BLaER1 (cell line): ENCODE data around the gene PDIA2.

Source experiments
- H3K27ac ChIP-seq: shearing (Covaris generic); formaldehyde crosslinking; 2 replicates; pipeline ENCODE4 v1.8.1; 2022
- H3K27me3 ChIP-seq: shearing (Covaris generic); formaldehyde crosslinking; 2 replicates; pipeline ENCODE4 v1.8.1; 2022
- H3K36me3 ChIP-seq: shearing (Covaris generic); formaldehyde crosslinking; 2 replicates; pipeline ENCODE4 v1.8.1; 2022
- H3K4me1 ChIP-seq: shearing (Covaris generic); formaldehyde crosslinking; 2 replicates; pipeline ENCODE4 v1.8.1; 2022
- H3K4me2 ChIP-seq: shearing (Covaris generic); formaldehyde crosslinking; 2 replicates; pipeline ENCODE4 v1.8.1; 2022
- H3K4me3 ChIP-seq: shearing (Covaris generic); formaldehyde crosslinking; 2 replicates; pipeline ENCODE4 v1.8.1; 2022
- H3K9ac ChIP-seq: shearing (Covaris generic); formaldehyde crosslinking; 2 replicates; pipeline ENCODE4 v1.8.1; 2022
- H3K9me3 ChIP-seq: shearing (Covaris generic); formaldehyde crosslinking; 2 replicates; pipeline ENCODE4 v1.8.1; 2022
- H4K20me1 ChIP-seq: shearing (Covaris generic); formaldehyde crosslinking; 2 replicates; pipeline ENCODE4 v1.8.1; 2022
- Cebpa-rat ChIP-seq: shearing (Covaris generic); IDR thresholded peaks from 2 replicates; pipeline ENCODE4 v1.8.1; 2022

The PDIA2 gene

DNA sequence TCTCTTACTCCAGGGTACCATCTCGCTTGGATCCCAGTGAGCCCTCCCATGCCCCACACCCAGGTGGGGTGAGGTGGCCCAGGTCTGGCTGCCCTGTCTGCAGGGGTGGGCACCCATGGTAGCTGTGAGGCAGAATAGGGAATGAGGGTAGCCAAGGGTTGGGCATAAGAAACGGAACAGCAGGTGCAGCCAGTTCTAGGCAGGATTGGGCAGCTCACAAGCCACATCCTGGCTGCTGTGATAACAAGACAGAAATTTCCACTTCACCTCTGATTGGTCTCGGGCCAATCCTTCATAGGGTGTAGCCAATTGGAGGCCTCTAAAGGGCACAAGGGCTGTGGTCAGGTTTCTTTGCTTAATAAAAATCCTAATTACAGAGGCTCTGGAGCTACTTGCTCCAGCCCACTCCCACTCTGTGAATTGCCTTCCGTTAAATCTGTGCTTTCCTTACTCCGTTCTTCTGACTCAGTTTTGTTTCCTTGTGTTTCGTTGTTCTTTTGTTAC lies 4.0 kb upstream of the PDIA2 start:
- H3K27me3 ChIP-seq, result peaks cover 87% of the 10 kb centered on the region
- H3K4me3 ChIP-seq, result no peak overlapping the region

DNA sequence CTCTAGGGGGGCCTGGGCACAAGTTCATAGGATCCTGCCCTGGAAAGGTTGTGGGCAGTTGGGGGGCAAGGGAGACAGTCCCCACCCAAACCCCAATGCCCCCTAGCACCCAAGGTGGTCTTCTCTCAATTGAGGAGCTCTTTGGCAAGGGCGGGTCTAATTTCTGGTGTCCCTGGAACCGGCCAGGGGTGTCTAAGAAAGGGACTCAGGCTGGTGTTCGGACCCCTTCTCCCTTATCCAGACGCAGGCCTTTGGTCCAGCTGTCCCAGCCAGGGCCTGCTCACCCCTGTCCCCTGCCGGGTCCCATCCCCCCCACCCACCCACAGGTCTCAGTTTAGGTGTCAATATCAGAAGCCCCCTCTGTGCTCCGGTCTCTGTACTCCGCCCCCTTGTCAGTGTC lies 3.4 kb upstream of the PDIA2 start:
- H4K20me1 ChIP-seq, result peaks cover 8% of the 10 kb centered on the region; the same call in 1 of the 2 replicates
- H3K4me2 ChIP-seq, result peak overlapping the region; percentile 41
- H3K9me3 ChIP-seq, result no peaks in the 10 kb centered on the region
- H3K27me3 ChIP-seq, result peaks cover 81% of the 10 kb centered on the region
- no peak for TF ChIP-seq Cebpa-rat
- H3K27ac ChIP-seq, result no peak overlapping the region
- H3K4me1 ChIP-seq, result peaks cover 33% of the 10 kb centered on the region
- H3K9ac ChIP-seq, result no peak overlapping the region
- no peaks in the 10 kb centered on the region for H3K36me3 ChIP-seq
- H3K4me3 ChIP-seq, result no peak overlapping the region

More for the DNA sequence above, 4.0 kb upstream of the PDIA2 start:
- Histone ChIP-seq H3K4me1 (peaks cover 27% of the 10 kb centered on the region), H3K9me3 (no peaks in the 10 kb centered on the region), H3K9ac (no peak overlapping the region), H3K36me3 (no peaks in the 10 kb centered on the region), H4K20me1 (peaks cover 8% of the 10 kb centered on the region; the same call in 1 of the 2 replicates), H3K4me2 (peak overlapping the region; percentile 41), H3K27ac (no peak overlapping the region)
- TF ChIP-seq Cebpa-rat, result no peak

GRCh38 chr16:280005-280460 lies 2.9 kb upstream of the PDIA2 start:
- no peak overlapping the region for H3K27ac ChIP-seq
- peaks cover 76% of the 10 kb centered on the region for H3K27me3 ChIP-seq
- H3K4me1 ChIP-seq, result peaks cover 36% of the 10 kb centered on the region
- no peak overlapping the region for H3K4me3 ChIP-seq
- H4K20me1 ChIP-seq, result peaks cover 8% of the 10 kb centered on the region; the same call in 1 of the 2 replicates
- no peak for TF ChIP-seq Cebpa-rat
- H3K4me2 ChIP-seq, result peak overlapping the region; percentile 12; the same call in 1 of the 2 replicates
- H3K36me3 ChIP-seq, result no peaks in the 10 kb centered on the region
- no peak overlapping the region for H3K9ac ChIP-seq
- no peaks in the 10 kb centered on the region for H3K9me3 ChIP-seq

- Histone ChIP-seq H3K27me3 (peaks cover 70% of the 10 kb centered on the region), H3K4me1 (peaks cover 37% of the 10 kb centered on the region), H3K27ac (no peak within 1 kb of the TSS), H4K20me1 (peaks cover 8% of the 10 kb centered on the region; the same call in 1 of the 2 replicates), H3K4me2 (peak within 1 kb of the TSS; percentile 41), H3K4me3 (no peak within 1 kb of the TSS), H3K9me3 (no peaks in the 10 kb centered on the region), H3K36me3 (no peaks in the 10 kb centered on the region), H3K9ac (no peak within 1 kb of the TSS)
- no peak for TF ChIP-seq Cebpa-rat
Measured at GRCh38 chr16:280552-280951, 2.4 kb upstream of the PDIA2 start, which contains the start of gene ARHGDIG. TSS of gene ARHGDIG (plus strand) at chr16:280591. CDS start at chr16:280681, 90 bp downstream.

DNA sequence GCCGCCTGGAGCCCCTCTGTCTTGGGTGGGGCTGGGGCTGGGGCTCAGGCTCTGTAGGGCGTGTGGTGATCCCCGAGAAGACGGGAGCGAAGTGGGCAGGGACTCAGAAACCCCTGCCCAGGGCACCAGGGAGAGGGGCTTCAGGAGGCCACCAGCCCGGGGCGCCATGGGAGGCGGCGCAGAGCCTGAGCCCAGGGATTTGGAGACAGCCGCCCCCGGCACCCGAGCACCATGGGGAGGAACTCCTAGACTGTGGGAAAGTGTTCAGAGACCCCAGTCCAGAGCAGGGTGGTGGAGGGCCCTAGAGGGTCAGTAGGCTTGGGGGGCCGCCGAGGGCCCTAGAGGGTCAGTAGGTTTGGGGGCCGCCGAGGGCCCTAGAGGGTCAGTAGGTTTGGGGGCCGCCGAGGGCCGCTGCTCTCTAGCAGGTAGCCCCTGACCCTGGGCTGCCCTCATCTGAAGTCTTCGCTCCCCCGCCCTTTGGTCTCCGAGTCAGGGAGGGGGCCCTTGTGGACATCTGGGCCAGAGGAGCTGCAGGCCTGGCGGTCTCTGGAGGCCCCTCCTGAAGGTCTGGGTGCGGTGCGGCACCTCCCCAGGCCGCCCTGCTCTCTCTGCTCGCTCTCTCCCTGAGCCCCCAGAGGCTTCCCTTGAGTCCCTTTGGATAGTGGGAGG lies 1.8 kb upstream of the PDIA2 start:
- no peak overlapping the region for H3K4me3 ChIP-seq
- peaks cover 39% of the 10 kb centered on the region for H3K4me1 ChIP-seq
- no peaks in the 10 kb centered on the region for H3K36me3 ChIP-seq
- no peak overlapping the region for H3K27ac ChIP-seq
- no peak overlapping the region for H3K9ac ChIP-seq
- H3K9me3 ChIP-seq, result no peaks in the 10 kb centered on the region
- H3K27me3 ChIP-seq, result peaks cover 65% of the 10 kb centered on the region
- H3K4me2 ChIP-seq, result no peak overlapping the region
- H4K20me1 ChIP-seq, result peaks cover 8% of the 10 kb centered on the region; the same call in 1 of the 2 replicates
- no peak for TF ChIP-seq Cebpa-rat

GRCh38 chr16:281660-282255 lies 1.2 kb upstream of the PDIA2 start:
- TF ChIP-seq Cebpa-rat, result no peak
- no peak overlapping the region for H3K27ac ChIP-seq
- H3K4me1 ChIP-seq, result peaks cover 45% of the 10 kb centered on the region
- no peak overlapping the region for H3K4me3 ChIP-seq
- H3K36me3 ChIP-seq, result peaks cover 6% of the 10 kb centered on the region
- peaks cover 6% of the 10 kb centered on the region; the same call in 1 of the 2 replicates for H4K20me1 ChIP-seq
- H3K4me2 ChIP-seq, result no peak overlapping the region
- H3K9ac ChIP-seq, result no peak overlapping the region
- H3K9me3 ChIP-seq, result peaks cover 4% of the 10 kb centered on the region; the same call in 1 of the 2 replicates
- peaks cover 58% of the 10 kb centered on the region for H3K27me3 ChIP-seq

DNA sequence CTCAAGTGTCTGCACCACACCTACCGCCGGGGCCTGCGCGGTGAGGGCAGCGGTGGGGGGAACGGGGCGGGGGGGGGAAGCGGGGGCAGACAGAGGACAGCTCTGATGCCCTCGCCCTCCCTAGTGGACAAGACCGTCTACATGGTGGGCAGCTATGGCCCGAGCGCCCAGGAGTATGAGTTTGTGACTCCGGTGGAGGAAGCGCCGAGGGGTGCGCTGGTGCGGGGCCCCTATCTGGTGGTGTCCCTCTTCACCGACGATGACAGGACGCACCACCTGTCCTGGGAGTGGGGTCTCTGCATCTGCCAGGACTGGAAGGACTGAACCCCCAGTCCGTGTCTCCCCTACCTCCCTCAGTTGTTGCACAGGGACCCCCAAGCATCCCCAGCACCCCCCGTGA lies 473 bp upstream of the PDIA2 start:
- Histone ChIP-seq H3K4me1 (peaks cover 52% of the 10 kb centered on the region), H4K20me1 (0 out of 2 replicates have a peak, but pooled peaks cover 11% of the 10 kb centered on the region), H3K27me3 (peaks cover 51% of the 10 kb centered on the region), H3K9ac (no peak overlapping the region), H3K4me3 (no peak overlapping the region), H3K4me2 (no peak overlapping the region), H3K27ac (no peak overlapping the region), H3K36me3 (peaks cover 13% of the 10 kb centered on the region), H3K9me3 (peaks cover 4% of the 10 kb centered on the region; the same call in 1 of the 2 replicates)
- TF ChIP-seq Cebpa-rat, result no peak

DNA sequence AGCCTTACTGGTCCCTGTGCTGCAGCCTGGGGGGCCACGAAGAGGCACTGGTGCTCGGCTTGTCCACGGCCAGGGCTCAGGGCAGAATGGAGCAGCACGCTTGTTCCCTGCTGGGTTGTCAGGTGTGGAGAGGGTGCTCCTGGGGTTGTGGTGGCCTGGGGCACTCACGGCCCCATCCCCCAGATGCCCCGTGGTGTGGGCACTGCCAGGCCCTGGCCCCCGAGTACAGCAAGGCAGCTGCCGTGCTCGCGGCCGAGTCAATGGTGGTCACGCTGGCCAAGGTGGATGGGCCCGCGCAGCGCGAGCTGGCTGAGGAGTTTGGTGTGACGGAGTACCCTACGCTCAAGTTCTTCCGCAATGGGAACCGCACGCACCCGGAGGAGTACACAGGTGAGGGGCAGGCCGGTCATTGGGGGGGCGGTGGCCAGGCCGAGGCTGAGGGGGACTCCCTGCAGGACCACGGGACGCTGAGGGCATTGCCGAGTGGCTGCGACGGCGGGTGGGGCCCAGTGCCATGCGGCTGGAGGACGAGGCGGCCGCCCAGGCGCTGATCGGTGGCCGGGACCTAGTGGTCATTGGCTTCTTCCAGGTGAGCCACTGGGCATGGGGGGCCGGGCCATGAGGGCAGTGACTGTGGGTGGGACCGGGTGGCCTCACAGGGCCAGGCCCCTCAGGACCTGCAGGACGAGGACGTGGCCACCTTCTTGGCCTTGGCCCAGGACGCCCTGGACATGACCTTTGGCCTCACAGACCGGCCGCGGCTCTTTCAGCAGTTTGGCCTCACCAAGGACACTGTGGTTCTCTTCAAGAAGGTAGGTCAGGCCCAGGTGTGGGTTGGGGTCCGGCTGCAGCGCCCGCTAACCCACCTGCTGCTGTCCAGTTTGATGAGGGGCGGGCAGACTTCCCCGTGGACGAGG lies 1.5 kb downstream of the PDIA2 start:
- H3K4me1 ChIP-seq, result peaks cover 57% of the 10 kb centered on the region
- H3K4me3 ChIP-seq, result no peak overlapping the region
- H4K20me1 ChIP-seq, result peaks cover 29% of the 10 kb centered on the region; the same call in 1 of the 2 replicates
- no peak overlapping the region for H3K9ac ChIP-seq
- peaks cover 37% of the 10 kb centered on the region for H3K27me3 ChIP-seq
- H3K27ac ChIP-seq, result no peak overlapping the region
- peaks cover 33% of the 10 kb centered on the region for H3K36me3 ChIP-seq
- H3K9me3 ChIP-seq, result peaks cover 4% of the 10 kb centered on the region; the same call in 1 of the 2 replicates
- no peak for TF ChIP-seq Cebpa-rat
- H3K4me2 ChIP-seq, result peak overlapping the region; percentile 42
